AG09309 (cell line): ENCODE results near the gene SHB.

Source experiments
- DNase-seq: peaks from one replicate; pipeline ENCODE4 v3.0.0-alpha.2; 2010; ENCODE audit warnings: low read depth
- H3K4me3 ChIP-seq: 2 replicates; pipeline ENCODE4 v1.5.1; 2011; ENCODE audit warnings: mild to moderate bottlenecking, low read depth, low read length, moderate library complexity; ENCODE audit not compliant: control insufficient read depth
- CTCF ChIP-seq: IDR thresholded peaks from 2 replicates; pipeline ENCODE4 v1.5.1; 2011; ENCODE audit warnings: mild to moderate bottlenecking, low read depth, low read length, inconsistent platforms; ENCODE audit not compliant: insufficient read depth, control insufficient read depth; ENCODE audit errors: missing control alignments

SHB gene

GRCh38 chr9:37923118-37923795 lies 145.8 kb downstream of the SHB start:
- no peak for TF ChIP-seq CTCF
- no peak for DNase-seq
- H3K4me3 ChIP-seq, result no peak overlapping the region

GRCh38 chr9:37922363-37923117 lies 146.5 kb downstream of the SHB start:
- H3K4me3 ChIP-seq, result no peak overlapping the region
- no peak for DNase-seq
- TF ChIP-seq CTCF, result no peak

- no peak for DNase-seq
- no peak overlapping the region for H3K4me3 ChIP-seq
- TF ChIP-seq CTCF, result no peak
Observed at GRCh38 chr9:37921546-37922300, 147.3 kb downstream of the SHB start.

GRCh38 chr9:37921168-37921510 lies 147.9 kb downstream of the SHB start:
- no peak overlapping the region for H3K4me3 ChIP-seq
- no peak for DNase-seq
- TF ChIP-seq CTCF, result no peak

GRCh38 chr9:37920471-37921167 lies 148.4 kb downstream of the SHB start:
- TF ChIP-seq CTCF, result no peak
- no peak for DNase-seq
- H3K4me3 ChIP-seq, result no peak overlapping the region

GRCh38 chr9:37919956-37920335 lies 149.1 kb downstream of the SHB start:
- TF ChIP-seq CTCF, result no peak
- no peak overlapping the region for H3K4me3 ChIP-seq
- no peak for DNase-seq
